Mucosa of gallbladder (tissue), 1 donor: ENCODE results near the gene VIPR1. TPM values are rescaled to one million over a fixed set of nuclear protein-coding genes. Genes with fewer than 3 reads are reported as not detected.
"Not testable (repeated sequence)": the region's sequence is repeated elsewhere in the genome, so short reads cannot be mapped to it uniquely, and the experiment has no call there.

ENCODE experiments used
- DNase-seq: peaks from one replicate; pipeline ENCODE4 v3.0.0-alpha.2; 2020; ENCODE audit warnings: low spot score
- total RNA-seq: library from RNA; stranded (reverse); gene quantifications from one replicate; pipeline ENCODE4 v1.2.1, GENCODE V29; 2021
- donor health status: DM: no; HTN: no; CAD: no.

The VIPR1 gene
- total RNA-seq, 1 donor from 2014 or later, result 91.7 TPM

DNA sequence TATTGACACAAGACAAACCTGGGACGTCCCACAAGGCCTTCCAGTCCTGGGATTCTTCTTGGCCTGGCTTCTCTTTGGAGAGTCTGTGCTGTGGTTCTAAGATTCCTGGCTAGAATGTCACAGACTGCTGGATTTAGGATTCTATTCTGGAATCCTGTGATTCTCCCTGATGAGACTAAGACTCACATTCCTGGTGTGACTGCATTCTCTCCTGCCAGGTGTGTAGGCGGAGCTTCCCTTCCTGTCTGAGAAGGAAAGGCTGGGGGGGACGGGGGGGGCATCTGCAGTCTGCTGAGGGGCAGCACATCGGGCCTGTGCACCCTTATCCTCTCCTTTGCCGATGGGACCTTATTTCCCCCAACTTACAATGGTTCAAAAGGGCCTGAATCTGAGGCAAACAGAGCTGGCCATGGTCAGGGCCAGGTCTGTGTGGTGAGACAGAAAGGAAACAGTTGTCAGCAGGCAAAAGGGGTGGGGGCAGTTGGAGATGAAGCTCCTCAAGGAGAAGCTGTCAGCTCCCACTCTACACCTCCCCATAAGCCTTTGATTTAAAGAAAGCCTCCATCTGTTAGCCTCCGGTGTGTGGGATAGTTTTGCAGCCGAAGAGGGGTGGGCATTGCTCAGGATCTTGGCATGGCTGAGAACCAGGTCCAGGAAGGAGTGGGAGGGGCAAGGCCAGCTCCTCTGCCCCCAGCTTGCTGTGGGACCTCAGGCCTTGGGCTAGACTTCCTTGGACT, 30.9 kb downstream of the VIPR1 start:
- DNase-seq, result no peak

DNA sequence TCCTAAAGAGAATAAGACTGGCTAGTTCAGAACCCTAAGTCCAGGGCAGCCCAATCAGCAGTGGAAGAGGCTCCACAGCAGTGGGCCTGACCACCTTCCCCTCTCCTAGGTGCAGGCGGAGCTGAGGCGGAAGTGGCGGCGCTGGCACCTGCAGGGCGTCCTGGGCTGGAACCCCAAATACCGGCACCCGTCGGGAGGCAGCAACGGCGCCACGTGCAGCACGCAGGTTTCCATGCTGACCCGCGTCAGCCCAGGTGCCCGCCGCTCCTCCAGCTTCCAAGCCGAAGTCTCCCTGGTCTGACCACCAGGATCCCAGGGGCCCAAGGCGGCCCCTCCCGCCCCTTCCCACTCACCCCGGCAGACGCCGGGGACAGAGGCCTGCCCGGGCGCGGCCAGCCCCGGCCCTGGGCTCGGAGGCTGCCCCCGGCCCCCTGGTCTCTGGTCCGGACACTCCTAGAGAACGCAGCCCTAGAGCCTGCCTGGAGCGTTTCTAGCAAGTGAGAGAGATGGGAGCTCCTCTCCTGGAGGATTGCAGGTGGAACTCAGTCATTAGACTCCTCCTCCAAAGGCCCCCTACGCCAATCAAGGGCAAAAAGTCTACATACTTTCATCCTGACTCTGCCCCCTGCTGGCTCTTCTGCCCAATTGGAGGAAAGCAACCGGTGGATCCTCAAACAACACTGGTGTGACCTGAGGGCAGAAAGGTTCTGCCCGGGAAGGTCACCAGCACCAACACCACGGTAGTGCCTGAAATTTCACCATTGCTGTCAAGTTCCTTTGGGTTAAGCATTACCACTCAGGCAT, 33.7 kb downstream of the VIPR1 start:
- DNase-seq, result no peak

DNA sequence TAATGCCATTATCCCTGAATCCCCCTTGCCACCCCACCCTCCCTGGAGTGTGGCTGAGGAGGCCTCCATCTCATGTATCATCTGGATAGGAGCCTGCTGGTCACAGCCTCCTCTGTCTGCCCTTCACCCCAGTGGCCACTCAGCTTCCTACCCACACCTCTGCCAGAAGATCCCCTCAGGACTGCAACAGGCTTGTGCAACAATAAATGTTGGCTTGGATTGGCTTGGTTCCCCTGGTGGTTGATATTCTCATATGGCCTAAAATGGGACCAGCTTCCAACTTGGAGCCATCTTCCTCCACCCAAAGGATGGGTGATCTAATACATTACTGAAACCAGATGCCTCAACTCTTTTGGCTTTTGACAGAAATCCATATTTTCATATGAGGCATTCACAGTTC, 34.9 kb downstream of the VIPR1 start:
- DNase-seq, result no peak

DNA sequence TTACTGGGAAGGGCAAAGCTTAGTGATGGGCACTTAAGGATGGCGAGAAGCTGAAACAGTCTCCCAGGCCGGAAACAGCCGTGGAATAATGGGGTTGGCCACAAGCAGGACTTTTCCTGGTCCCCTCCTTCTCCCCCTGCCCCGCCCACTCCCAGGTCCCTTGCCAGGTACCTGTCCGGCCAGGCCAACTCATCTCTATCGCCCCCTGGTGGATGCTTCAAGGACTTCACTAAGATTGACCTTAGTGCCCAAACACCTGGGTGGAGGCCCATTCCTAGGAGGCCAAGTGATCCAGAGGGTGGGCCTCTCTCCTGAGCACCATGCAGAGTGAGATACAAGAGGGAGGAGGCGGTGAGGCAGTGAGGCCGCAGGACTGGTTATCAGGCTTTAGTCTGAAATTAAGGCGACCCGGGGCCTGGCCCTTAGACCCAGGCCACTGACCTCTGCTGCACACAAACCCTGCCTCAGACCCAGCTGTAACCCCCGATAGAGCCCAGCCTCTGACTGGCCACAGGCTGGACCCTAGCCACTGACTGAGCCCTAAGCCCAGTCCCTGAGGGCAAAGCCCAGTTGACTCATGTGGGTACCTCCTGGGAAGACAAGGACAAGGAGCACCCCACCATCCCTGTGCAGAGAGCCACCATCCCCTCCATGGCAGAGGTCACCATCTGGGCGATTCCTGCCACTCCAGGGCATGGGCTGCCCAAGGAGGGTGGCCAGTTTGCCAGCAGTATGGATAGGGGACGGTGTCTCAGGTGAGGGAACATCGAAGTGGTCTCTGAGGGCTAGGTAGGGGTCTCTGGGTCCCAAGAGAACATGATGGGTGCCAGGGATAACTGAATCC, 37.6 kb downstream of the VIPR1 start:
- peak; percentile 60 for DNase-seq

DNA sequence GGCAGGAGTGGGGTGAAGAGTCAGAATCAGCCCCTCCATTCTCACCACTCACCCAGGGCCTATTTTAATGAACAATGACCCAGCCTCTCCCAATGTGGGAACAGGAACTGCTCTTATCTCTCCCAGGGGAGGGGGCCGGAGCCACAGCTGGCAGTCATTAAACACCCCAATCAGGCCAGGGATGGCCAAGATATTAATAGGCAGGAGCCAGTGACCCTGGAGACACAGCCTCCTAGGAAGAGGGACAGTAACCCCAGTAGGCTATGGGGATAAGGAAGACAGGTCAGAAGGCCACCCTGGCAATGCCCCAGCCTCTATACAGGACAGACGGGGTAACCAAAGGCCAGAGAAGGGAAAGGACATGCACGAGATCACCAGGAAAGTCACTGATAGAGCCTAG, 38.6 kb downstream of the VIPR1 start:
- no peak for DNase-seq

DNA sequence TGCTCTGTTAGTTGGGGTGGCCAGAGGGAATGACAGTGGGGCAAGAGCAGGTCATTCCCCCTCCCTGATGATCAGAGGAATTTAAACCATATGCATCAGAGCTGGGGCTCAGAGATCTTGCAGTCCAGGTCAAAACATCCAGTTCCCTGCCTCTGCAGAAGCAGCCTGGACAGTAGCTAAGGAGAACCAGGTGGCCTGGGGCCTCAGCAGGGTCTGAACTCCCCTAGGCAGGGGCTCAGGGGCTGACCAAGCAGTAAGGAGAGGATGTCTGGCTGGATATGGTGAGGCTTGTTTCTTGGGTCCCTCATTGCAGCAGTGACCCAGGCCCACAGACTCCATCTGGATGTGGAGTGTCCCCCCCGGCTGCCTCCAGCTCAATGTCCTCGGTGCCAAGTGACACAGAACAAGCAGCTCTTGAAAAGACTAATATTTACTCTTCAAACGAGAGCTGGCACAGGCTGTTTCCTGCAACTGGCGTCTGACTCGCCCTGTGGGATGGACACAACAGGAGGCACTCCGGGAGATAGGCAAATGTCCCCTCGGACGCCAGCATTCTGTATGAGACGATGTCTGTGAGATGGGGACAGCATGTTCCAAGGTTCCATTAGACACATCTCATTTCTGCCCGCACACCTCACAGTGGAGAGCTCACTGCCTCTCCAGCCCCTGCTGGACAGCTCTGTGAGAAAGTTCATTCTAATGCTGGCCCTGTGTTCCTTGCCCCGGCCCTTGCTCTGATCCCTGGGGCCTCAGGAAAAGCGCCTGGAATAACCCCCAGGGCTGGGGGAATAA, 42.2 kb downstream of the VIPR1 start:
- peak; percentile 73 for DNase-seq

DNA sequence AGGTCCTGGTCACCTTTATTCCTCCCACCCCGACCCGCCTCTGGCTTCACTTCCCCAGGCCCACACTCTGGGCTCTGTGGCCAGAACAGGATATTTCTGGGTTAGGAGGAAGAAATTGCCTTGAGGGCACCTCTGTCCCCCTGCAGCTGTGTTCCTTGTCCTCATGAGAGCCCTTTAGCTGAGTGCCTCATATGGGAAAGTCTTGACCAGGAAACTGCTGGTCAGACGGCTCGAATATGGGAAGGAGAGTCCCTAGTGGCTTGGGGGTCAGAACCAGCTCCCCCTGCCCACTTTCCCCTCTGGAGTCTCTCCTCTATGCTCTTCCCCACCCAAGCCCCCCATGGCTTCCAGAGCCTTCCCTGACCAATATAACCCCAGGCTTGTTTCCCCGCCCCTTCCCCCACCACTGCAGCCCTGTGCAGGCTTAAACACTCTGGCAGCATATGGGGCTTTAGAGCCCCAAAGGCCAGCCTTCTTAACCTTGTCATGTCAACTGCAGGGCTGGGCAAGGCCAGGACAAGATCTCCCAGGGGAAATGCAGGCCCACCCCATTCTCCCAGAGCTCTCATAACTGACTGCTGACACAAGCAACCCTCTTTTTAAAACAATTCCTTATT, 42.9 kb downstream of the VIPR1 start:
- no peak for DNase-seq

DNA sequence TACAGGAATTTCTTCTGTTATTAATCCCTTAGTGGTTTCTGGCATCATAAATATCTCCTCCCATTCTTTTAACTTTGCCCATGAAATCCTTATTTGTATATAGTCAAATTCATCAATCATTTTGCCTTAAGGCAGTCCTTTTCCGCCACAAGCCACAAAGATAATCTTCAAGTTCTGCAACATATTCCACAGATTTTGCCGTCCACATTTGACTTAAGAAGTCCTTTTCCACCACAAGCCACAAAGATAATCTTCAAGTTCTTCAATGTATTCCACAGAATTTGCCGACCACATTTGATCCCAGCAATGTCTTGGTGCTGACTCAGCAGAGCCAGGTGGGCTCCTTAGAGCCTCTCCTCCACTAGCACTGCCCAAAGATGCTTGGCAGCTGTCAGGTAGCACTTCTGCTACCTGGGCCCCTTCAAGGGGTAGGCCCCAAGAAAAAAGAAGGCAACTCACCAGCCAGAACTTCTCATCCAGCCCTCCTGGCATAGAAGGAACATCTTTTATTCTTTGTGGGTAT, 44.3 kb downstream of the VIPR1 start:
- no peak for DNase-seq

DNA sequence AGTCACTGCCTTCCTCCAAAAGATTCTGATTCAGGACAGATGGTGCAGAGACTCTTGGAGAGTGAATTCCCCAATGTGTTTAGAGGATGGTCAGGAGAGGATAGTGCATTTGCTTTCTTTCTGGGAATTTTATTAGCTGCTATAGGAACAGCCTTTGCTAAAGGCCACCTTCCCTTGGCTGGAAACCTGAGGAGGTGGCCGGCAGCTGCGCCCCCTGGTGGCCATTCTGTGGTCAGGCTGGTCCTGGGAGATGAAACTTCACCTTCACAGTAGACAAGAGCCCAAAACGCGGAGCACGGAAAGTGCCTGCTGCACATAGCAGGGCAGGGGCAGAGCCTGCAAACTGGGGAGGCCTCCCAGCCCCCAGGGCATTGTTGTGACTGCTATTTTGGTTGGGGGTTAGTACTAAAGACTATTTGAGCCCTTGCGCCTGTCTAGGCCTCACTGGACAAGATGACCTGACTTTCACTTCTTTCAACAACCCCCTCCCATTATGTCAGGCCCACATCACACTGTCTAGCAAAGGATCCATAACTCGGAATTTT, 45.0 kb downstream of the VIPR1 start:
- peak; percentile 67 for DNase-seq

DNA sequence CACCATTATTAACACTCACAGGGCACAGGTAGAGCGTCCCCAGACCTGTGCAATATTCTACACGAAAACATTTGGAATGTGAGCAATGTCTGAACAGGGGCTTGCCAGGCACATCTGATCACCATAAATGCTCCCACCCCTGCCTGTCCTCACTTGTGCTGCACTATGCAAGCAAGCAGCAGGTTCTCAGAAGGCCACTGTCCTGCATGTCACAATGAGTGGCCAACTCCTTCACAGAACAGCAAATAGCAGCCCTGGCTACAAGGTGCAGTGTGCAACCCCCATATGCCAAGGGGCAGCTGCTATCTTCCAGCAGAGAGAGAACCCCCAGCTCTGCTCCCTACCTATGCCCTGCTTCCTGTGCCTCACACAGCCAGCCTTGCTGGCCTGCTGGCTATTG, 46.7 kb downstream of the VIPR1 start:
- no peak for DNase-seq

DNA sequence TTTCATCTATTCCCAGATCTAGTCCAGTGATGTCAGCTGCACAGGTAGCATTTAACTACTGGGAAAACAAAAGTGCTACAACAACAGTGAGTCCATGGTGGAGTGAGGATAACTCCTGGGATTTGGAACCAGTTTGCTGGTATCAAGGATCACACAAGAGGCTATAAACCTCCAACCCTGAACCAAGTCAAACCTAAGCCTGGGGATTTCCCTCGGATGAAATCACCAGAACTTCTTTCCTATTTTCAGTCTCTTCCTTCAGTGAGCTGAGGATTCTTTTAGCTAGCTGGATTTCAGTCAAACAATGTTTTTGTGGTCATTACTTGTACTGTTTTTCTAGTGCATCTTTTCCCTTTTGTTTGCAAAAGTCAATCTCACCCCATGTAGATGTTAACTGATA, 47.8 kb downstream of the VIPR1 start:
- DNase-seq, result no peak

DNA sequence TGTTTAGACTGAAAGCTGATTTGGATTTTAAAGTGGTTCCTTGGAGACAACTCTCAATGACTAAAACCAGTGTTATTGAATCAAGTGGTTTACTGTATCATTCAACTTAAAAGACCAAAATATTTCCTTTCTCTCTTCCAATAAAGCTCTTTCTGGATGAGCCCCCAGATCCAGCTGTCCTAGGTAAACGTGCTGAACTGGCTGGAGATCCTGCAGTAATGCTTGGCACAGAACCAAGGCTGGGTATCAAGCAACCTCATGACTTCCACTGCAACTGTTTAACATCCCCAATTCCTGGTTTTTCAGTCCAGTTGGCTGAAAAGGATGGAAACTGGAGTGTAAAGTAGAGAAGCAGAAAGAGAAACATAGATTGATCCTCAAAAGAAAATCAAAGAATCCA, 50.4 kb downstream of the VIPR1 start:
- DNase-seq, result no peak

DNA sequence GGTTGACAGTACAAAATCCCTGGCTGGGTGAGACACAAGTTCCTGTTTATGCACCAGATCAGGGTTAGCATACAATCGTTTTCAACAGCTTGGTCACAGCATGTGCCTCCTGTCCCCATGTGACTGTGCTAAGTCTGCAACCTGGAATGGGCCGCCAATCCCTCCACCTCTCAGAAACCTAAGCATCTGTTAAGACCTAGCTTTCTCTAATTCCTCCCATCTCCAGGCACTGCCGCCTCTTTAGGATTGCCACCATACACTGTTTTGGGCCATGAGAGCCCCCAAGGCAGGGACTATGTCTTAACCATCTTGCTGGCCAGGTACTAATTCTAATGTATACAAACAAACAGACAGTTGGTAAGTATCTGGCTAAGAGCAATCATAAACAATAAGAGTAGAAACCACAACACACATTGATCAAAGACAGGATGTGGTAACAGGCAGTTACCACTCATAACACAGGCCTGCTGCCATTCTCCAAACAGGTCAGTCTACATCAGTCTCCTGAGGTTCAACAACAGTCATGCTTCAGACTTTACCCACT, 53.7 kb downstream of the VIPR1 start:
- DNase-seq, result no peak

DNA sequence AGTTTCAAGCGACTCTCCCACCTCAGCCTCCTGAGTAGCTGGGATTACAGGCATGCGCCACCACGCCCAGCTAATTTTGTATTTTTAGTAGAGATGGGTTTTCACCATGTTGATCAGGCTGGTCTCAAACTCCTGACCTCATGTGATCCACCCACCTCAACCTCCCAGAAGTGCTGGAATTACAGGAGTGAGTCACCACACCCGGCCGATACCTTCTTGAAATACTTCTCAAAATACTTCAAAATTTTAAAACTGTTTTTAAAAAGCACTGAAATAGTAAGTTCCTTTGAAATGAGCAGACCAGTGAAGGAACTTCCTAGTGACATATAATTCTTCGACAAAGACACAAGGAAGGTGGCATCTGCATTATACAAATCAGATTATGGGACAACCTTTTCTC, 54.4 kb downstream of the VIPR1 start:
- not testable (repeated sequence) for DNase-seq

DNA sequence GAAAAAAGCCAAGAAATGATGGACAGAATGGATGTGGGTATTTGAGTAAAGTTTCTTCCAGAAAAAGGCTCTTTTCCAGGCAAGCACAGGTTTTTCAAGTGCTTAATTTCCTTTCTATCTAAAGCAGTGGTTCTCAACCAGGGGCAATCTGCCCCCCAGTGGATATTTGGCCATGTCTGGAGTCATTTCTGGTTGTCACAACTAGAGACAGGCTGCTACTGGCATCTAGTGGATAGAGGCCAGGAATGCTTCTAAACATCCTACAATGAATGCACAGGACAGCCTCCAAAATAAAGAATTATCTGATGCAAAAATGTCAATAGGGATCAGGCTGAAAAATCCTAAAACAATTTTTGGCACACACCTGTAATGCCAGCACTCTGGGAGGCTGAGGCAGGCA, 55.4 kb downstream of the VIPR1 start:
- DNase-seq, result no peak

DNA sequence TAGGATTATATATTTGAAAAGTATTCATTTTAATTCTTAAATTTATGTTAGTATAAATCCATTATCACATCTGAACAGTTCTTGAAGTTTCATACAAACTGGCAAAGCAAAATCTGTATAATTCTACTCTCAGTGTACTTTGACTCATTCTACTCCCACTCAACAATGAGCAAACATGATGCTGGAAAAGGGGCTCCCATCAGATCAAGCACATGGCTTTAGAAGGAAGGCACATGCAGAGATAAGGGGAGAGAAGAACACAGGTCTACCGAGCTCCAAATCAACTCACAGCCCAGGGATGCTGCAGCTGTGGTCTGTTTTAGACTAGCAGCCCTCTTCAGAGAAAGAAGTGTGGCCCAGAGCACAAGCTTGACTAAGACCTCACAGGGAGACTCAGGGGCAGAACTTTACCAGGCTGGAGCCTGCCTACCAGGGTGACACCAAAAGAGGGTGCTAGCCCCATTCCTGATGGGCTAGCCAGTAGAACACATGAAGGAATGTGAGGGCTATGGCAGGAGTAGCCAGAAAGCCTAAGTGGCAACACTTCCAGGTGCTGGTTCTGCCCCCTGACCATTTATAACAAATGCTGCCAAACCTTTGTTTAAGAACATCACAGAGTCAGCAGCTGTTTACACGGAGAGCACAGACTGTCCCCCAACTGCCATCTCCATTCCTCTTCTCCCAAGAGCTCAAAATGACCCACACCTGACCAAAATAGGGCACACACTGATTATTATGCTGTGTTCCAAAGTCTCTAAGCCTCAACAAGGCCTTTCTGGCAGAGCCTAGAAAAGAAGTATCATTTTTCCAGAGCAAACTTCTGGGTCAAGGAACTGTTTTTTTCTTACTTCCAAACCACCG, 59.8 kb downstream of the VIPR1 start:
- DNase-seq, result no peak

DNA sequence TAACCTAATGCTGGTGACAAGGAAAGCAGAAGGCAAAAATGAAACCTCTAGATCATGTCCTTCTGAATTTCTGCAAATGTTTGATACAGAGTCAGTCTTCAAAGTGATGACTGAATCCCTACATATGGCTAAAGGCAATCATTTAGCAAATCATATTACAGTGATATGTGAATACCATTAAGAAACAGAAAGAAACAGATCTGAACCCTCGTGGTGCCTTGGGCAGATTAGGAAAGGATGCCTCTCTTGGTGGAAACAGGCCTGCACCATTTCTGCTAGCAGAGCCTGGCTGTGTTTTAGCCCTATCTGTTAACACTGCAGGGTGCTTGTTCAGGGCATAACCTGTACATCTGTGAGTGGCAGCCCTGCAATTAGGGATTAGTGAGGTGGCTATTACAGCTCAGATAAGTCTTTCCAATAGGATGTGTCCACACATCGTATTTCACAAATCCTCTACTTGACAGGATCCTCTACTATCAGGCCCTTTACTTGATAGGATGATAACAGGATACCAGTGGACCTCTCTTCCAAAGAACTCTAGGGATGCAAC, 67.2 kb downstream of the VIPR1 start:
- no peak for DNase-seq

DNA sequence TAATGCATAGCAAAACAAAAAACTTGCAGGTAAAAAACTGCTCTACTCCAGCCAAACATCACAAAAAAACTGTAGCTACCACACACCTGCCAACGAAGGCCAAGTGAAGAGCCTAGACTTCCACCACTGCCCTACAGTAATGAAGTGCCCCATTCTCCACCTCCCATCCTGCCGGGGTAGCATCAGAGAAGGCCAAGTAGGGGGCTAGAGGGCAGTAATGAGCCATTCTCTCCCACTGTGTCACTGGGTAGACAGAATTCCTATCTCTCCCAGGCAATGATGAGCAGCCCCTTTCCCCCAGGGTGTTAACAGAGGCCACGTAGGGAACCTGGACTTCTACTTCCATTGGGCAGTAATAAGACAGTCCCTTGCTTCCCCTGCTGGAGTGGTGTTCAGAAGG, 69.8 kb downstream of the VIPR1 start:
- DNase-seq, result no peak

DNA sequence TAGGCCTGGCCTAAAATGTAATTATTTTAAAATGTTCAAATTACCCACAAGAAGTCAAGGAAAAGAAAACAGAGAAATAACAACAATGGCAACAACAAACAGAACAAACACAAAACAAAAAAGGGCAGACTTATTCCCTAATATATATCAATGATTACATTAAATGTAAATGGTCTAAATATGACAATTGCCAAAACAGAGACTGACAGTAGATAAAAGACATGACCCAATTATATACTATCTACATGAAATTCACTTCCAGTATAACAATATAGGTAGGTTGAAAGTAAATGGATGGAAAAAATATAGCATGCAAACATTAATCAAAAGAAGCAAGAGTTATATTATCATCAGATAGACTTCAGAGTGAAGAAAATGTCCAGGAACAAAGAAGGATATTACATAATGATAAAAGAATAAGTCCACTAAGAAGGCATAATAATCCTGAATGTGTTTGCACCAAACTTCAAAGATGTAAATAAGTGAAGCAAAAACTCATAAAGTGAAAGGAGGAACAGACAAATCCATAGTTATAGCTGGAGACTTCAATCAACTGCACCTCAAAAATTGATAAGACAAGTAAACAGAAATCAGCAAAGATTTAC, 72.8 kb downstream of the VIPR1 start:
- no peak for DNase-seq
